Endodermal cell (in vitro differentiated cells): ENCODE data around the gene HERC3. TPM values are rescaled to one million over a fixed set of nuclear protein-coding genes. Genes with fewer than 3 reads are reported as not detected.

ENCODE experiments used
- DNase-seq: peaks from one replicate; pipeline ENCODE4 v3.0.0-alpha.2; 2017
- H3K27ac ChIP-seq: 2 replicates; pipeline ENCODE4 v1.5.1; 2013; ENCODE audit warnings: mild to moderate bottlenecking, low read depth, low read length, moderate library complexity
- H3K27me3 ChIP-seq: 2 replicates; pipeline ENCODE4 v1.6.1; 2013; ENCODE audit warnings: mild to moderate bottlenecking, low read length, moderate library complexity; ENCODE audit not compliant: insufficient read depth, control insufficient read depth, poor library complexity, severe bottlenecking
- H3K36me3 ChIP-seq: 2 replicates; pipeline ENCODE4 v1.7.0; 2013; ENCODE audit warnings: mild to moderate bottlenecking, low read length, moderate library complexity; ENCODE audit not compliant: control insufficient read depth, insufficient read depth
- H3K4me1 ChIP-seq: one replicate; pipeline ENCODE4 v1.7.0; 2013; ENCODE audit warnings: low read length; ENCODE audit not compliant: control insufficient read depth, insufficient read depth
- H3K4me3 ChIP-seq: 2 replicates; pipeline ENCODE4 v1.5.1; 2013; ENCODE audit warnings: mild to moderate bottlenecking, low read length, moderate library complexity
- H3K9ac ChIP-seq: 2 replicates; pipeline ENCODE4 v1.6.1; 2013; ENCODE audit warnings: mild to moderate bottlenecking, low read length, moderate library complexity; ENCODE audit not compliant: poor library complexity, severe bottlenecking; ENCODE audit errors: extremely low read depth
- H3K9me3 ChIP-seq: 2 replicates; pipeline ENCODE4 v1.6.1; 2013; ENCODE audit warnings: mild to moderate bottlenecking, low read length, moderate library complexity; ENCODE audit not compliant: control insufficient read depth
- H3K27ac Mint-ChIP-seq: 2 replicates; pipeline ENCODE4 v1.8.0; 2020; ENCODE audit warnings: mixed read lengths
- H3K27me3 Mint-ChIP-seq: 2 replicates; pipeline ENCODE4 v1.8.0; 2021; ENCODE audit warnings: mild to moderate bottlenecking, mixed read lengths; ENCODE audit not compliant: insufficient read depth
- H3K36me3 Mint-ChIP-seq: 2 replicates; pipeline ENCODE4 v1.8.0; 2020; ENCODE audit warnings: low read depth, mixed read lengths
- H3K4me1 Mint-ChIP-seq: 2 replicates; pipeline ENCODE4 v1.8.0; 2020; ENCODE audit warnings: mixed read lengths
- H3K4me3 Mint-ChIP-seq: 2 replicates; pipeline ENCODE4 v1.8.0; 2020; ENCODE audit warnings: mild to moderate bottlenecking, moderate library complexity, mixed read lengths
- H3K9me3 Mint-ChIP-seq: 2 replicates; pipeline ENCODE4 v1.8.0; 2020; ENCODE audit warnings: mild to moderate bottlenecking, mixed read lengths
- WGBS, 2 experiments: methylation state at CpG; one replicate each; pipeline versions ENCODE4 v1.1.5 to v1.1.7; 2013; ENCODE audit warnings: missing lambda C conversion rate in 2 of 2, mixed read lengths in 1 of 2; ENCODE audit not compliant: insufficient coverage in 1 of 2, insufficient read length in 1 of 2; 5-methylcytosine and 5-hydroxymethylcytosine counted together
- total RNA-seq, 2 donors: library from RNA; stranded (reverse); fragmentation: NEBNext Ultra II Directional in 1 of 2; extraction: Animal tissue kit (Norgen Biotek cat#: 25700) in 1 of 2; gene quantifications; 2 replicates in 1 of 2; 3 replicates in 1 of 2; pipeline ENCODE4 v1.2.1, GENCODE V29; 2021
- TF ChIP-seq, protein P1 (sequence below): fragments of 200-600 bp; sonication (generic); conservative IDR thresholded peaks from 2 replicates; pipeline ENCODE4 v1.5.0; 2021; ENCODE audit warnings: antibody characterized with exemption, mild to moderate bottlenecking

HERC3 gene
- total RNA-seq, 2 donors from 2014 or later = 4.4 to 5.9 TPM

DNA sequence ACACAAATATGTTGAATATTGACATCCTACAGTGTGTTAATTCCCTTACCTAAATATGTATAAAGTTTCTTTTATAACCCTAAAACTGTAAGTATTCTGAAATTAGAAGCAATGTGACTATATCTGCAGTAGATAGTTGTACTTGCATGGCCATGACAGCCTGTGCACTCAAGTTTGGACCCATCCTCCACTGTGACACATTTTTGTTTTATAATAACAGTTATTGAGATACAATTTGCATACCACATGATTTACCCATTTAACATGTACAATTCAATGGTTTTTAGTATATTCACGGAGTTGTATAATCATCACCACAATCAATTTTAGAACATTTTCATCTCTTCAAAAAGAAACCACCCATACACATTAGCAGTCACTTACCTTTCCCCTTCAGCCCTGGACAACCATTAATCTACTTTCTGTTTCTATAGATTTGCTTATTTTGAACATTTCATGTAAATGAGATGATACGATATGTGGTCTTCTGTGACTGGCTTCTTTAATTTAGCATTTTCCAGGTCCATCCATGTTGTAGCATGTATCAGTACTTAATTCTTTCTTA is 29.6 kb downstream of the HERC3 start:
- Histone ChIP-seq H3K27me3 (no peaks in the 10 kb centered on the region), H3K9ac (no peak overlapping the region), H3K36me3 (no peaks in the 10 kb centered on the region), H3K4me3 (no peak overlapping the region), H3K9me3 (peaks cover 5% of the 10 kb centered on the region), H3K27ac (no peak overlapping the region), H3K4me1 (no peaks in the 10 kb centered on the region)
- H3K4me3 Mint-ChIP-seq = no peak overlapping the region
- WGBS, 2 experiments = 100% methylated on average over 1 to 2 of the region's 2 CpGs
- peaks cover 11% of the 10 kb centered on the region for H3K9me3 Mint-ChIP-seq
- TF ChIP-seq, protein P1, sequence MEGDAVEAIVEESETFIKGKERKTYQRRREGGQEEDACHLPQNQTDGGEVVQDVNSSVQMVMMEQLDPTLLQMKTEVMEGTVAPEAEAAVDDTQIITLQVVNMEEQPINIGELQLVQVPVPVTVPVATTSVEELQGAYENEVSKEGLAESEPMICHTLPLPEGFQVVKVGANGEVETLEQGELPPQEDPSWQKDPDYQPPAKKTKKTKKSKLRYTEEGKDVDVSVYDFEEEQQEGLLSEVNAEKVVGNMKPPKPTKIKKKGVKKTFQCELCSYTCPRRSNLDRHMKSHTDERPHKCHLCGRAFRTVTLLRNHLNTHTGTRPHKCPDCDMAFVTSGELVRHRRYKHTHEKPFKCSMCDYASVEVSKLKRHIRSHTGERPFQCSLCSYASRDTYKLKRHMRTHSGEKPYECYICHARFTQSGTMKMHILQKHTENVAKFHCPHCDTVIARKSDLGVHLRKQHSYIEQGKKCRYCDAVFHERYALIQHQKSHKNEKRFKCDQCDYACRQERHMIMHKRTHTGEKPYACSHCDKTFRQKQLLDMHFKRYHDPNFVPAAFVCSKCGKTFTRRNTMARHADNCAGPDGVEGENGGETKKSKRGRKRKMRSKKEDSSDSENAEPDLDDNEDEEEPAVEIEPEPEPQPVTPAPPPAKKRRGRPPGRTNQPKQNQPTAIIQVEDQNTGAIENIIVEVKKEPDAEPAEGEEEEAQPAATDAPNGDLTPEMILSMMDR = no peak
- H3K36me3 Mint-ChIP-seq = peaks cover 8% of the 10 kb centered on the region
- DNase-seq = no peak
- no peaks in the 10 kb centered on the region for H3K4me1 Mint-ChIP-seq
- H3K27ac Mint-ChIP-seq = no peak overlapping the region
- H3K27me3 Mint-ChIP-seq = no peaks in the 10 kb centered on the region

DNA sequence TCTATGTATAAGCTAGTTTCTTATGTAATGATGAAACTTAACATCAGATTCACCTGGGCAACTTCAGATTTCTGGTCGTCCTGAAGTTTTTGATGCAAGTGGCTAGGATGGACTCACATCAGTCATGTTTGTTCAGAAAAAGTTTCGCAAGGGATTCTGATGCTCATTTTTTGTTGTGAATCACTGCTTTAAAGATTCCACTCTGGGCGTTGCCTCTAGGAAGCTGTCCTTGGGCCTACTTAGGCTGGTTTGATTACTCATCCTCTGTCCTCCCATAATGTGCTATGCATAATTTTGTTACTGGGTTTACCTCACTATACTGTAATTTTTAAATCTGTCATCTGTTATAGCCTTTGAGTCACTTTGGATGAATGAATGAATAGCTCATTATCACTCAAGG is 30.8 kb downstream of the HERC3 start:
- H3K9me3 Mint-ChIP-seq = peaks cover 11% of the 10 kb centered on the region
- no peak overlapping the region for H3K9ac ChIP-seq
- 85 to 87% methylated on average over 3 of the region's 3 CpGs for WGBS, 2 experiments
- no peak overlapping the region for H3K4me3 Mint-ChIP-seq
- H3K36me3 ChIP-seq = no peaks in the 10 kb centered on the region
- peaks cover 5% of the 10 kb centered on the region for H3K9me3 ChIP-seq
- no peak for DNase-seq
- H3K27me3 Mint-ChIP-seq = no peaks in the 10 kb centered on the region
- TF ChIP-seq, protein P1 = no peak
- H3K36me3 Mint-ChIP-seq = peaks cover 8% of the 10 kb centered on the region
- H3K4me1 Mint-ChIP-seq = no peaks in the 10 kb centered on the region
- no peak overlapping the region for H3K27ac Mint-ChIP-seq
- no peaks in the 10 kb centered on the region for H3K27me3 ChIP-seq
- no peak overlapping the region for H3K4me3 ChIP-seq
- H3K4me1 ChIP-seq = no peaks in the 10 kb centered on the region
- no peak overlapping the region for H3K27ac ChIP-seq

DNA sequence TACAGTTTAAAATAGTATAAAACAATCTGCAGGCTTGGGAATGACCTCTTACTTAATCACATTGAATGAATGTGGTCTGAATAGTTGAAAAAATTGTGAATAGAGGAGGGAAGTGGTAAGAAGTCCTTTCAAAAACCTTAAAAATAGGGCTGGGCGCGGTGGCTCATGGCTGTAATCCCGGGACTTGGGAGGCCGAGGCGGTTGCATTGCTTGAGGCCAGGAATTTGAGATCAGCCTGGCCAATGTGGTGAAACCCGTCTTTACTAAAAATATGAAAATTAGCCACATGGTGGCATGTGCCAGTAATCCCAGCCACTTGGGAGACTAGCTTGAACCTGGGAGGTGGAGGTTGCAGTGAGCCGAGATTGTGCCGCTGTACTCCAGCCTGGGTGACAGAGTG is 36.5 kb downstream of the HERC3 start:
- Histone ChIP-seq H3K9me3 (peaks cover 5% of the 10 kb centered on the region), H3K4me1 (no peaks in the 10 kb centered on the region), H3K36me3 (no peaks in the 10 kb centered on the region), H3K9ac (no peak overlapping the region), H3K27me3 (no peaks in the 10 kb centered on the region), H3K4me3 (no peak overlapping the region), H3K27ac (no peak overlapping the region)
- H3K9me3 Mint-ChIP-seq = peaks cover 7% of the 10 kb centered on the region
- no peaks in the 10 kb centered on the region for H3K27me3 Mint-ChIP-seq
- H3K4me3 Mint-ChIP-seq = no peak overlapping the region
- H3K36me3 Mint-ChIP-seq = peaks cover 7% of the 10 kb centered on the region
- H3K4me1 Mint-ChIP-seq = no peaks in the 10 kb centered on the region
- no peak overlapping the region for H3K27ac Mint-ChIP-seq
- no peak for DNase-seq
- 96 to 100% methylated on average over 6 to 8 of the region's 8 CpGs for WGBS, 2 experiments
- TF ChIP-seq, protein P1 = no peak
